ENCODE measurements around the gene GCGR.

GCGR gene

GRCh38 chr17:81811705-81812570 is 8.0 kb downstream of the GCGR start:
- TF ChIP-seq, protein P1, sequence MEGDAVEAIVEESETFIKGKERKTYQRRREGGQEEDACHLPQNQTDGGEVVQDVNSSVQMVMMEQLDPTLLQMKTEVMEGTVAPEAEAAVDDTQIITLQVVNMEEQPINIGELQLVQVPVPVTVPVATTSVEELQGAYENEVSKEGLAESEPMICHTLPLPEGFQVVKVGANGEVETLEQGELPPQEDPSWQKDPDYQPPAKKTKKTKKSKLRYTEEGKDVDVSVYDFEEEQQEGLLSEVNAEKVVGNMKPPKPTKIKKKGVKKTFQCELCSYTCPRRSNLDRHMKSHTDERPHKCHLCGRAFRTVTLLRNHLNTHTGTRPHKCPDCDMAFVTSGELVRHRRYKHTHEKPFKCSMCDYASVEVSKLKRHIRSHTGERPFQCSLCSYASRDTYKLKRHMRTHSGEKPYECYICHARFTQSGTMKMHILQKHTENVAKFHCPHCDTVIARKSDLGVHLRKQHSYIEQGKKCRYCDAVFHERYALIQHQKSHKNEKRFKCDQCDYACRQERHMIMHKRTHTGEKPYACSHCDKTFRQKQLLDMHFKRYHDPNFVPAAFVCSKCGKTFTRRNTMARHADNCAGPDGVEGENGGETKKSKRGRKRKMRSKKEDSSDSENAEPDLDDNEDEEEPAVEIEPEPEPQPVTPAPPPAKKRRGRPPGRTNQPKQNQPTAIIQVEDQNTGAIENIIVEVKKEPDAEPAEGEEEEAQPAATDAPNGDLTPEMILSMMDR (IDR thresholded peaks at IDR 0.05; ENCODE audit: poor library complexity, severe bottlenecking): no peak
- Histone ChIP-seq H3K9me3 (ENCODE audit: severe bottlenecking) (no peaks in the 10 kb centered on the region), H3K27ac (ENCODE audit: poor library complexity, severe bottlenecking) (no peak overlapping the region), H3K27me3 (ENCODE audit: insufficient read depth, poor library complexity, severe bottlenecking) (peaks cover 19% of the 10 kb centered on the region), H3K4me3 (ENCODE audit: severe bottlenecking) (no peak overlapping the region), H3K4me1 (ENCODE audit: insufficient read depth, poor library complexity, severe bottlenecking) (no peaks in the 10 kb centered on the region), H3K36me3 (ENCODE audit: low read depth) (no peaks in the 10 kb centered on the region)
- DNase-seq (ENCODE audit: low spot score): peak; percentile 64
- ATAC-seq (ENCODE audit: low read depth): no peak

GRCh38 chr17:81812571-81813370 is 8.8 kb downstream of the GCGR start:
- Histone ChIP-seq H3K27ac (ENCODE audit: poor library complexity, severe bottlenecking) (no peak overlapping the region), H3K4me3 (ENCODE audit: severe bottlenecking) (no peak overlapping the region), H3K9me3 (ENCODE audit: severe bottlenecking) (no peaks in the 10 kb centered on the region), H3K36me3 (ENCODE audit: low read depth) (no peaks in the 10 kb centered on the region), H3K4me1 (ENCODE audit: insufficient read depth, poor library complexity, severe bottlenecking) (no peaks in the 10 kb centered on the region), H3K27me3 (ENCODE audit: insufficient read depth, poor library complexity, severe bottlenecking) (peaks cover 10% of the 10 kb centered on the region)
- TF ChIP-seq, protein P1 (IDR thresholded peaks at IDR 0.05; ENCODE audit: poor library complexity, severe bottlenecking): no peak
- ATAC-seq (ENCODE audit: low read depth) (no peak), DNase-seq (ENCODE audit: low spot score) (peak; percentile 71)

DNA sequence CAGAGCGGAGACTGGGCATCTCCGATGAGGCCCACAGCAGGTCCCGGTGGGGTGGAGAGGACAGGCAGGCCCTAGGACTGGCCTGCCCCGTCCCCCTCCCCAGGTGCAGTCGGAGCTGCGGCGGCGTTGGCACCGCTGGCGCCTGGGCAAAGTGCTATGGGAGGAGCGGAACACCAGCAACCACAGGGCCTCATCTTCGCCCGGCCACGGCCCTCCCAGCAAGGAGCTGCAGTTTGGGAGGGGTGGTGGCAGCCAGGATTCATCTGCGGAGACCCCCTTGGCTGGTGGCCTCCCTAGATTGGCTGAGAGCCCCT is 9.4 kb downstream of the GCGR start:
- H3K4me3 ChIP-seq (ENCODE audit: severe bottlenecking): no peak overlapping the region
- ATAC-seq (ENCODE audit: low read depth) (no peak), DNase-seq (ENCODE audit: low spot score) (no peak)
- H3K27ac ChIP-seq (ENCODE audit: poor library complexity, severe bottlenecking): no peak overlapping the region
- H3K9me3 ChIP-seq (ENCODE audit: severe bottlenecking): no peaks in the 10 kb centered on the region
- H3K27me3 ChIP-seq (ENCODE audit: insufficient read depth, poor library complexity, severe bottlenecking): peaks cover 5% of the 10 kb centered on the region
- H3K4me1 ChIP-seq (ENCODE audit: insufficient read depth, poor library complexity, severe bottlenecking): no peaks in the 10 kb centered on the region
- TF ChIP-seq, protein P1 (IDR thresholded peaks at IDR 0.05; ENCODE audit: poor library complexity, severe bottlenecking): no peak
- no peaks in the 10 kb centered on the region for H3K36me3 ChIP-seq (ENCODE audit: low read depth)

GRCh38 chr17:81813861-81814683 is 10.1 kb downstream of the GCGR start:
- Histone ChIP-seq H3K4me3 (ENCODE audit: severe bottlenecking) (no peak overlapping the region), H3K27me3 (ENCODE audit: insufficient read depth, poor library complexity, severe bottlenecking) (no peaks in the 10 kb centered on the region), H3K36me3 (ENCODE audit: low read depth) (no peaks in the 10 kb centered on the region), H3K4me1 (ENCODE audit: insufficient read depth, poor library complexity, severe bottlenecking) (no peaks in the 10 kb centered on the region), H3K9me3 (ENCODE audit: severe bottlenecking) (no peaks in the 10 kb centered on the region), H3K27ac (ENCODE audit: poor library complexity, severe bottlenecking) (no peak overlapping the region)
- ATAC-seq (ENCODE audit: low read depth) (no peak), DNase-seq (ENCODE audit: low spot score) (peak; percentile 69)
- TF ChIP-seq, protein P1 (IDR thresholded peaks at IDR 0.05; ENCODE audit: poor library complexity, severe bottlenecking): no peak

Measured in RWPE2 (cell line).